Stimulated activated CD8-positive, alpha-beta memory T cell treated with anti-CD3 and anti-CD28 coated beads, Interleukin-15, amount 100 ng/mL, for 48 hours (primary cell): ENCODE measurements around the gene MBLAC1.
"Not testable (repeated sequence)": the region's sequence is repeated elsewhere in the genome, so short reads cannot be mapped to it uniquely, and the experiment has no call there.

Experiments used
- DNase-seq, 2 donors: peaks; one replicate each; pipeline ENCODE4 v3.0.0-alpha.2; 2020; ENCODE audit warnings: low read depth in 2 of 2

Gene MBLAC1

GRCh38 chr7:100124301-100125230, 2.2 kb upstream of the MBLAC1 start:
- no peak for DNase-seq

GRCh38 chr7:100126239-100126930, 382 bp upstream of the MBLAC1 start:
- DNase-seq, result no peak

- DNase-seq, result no peak
Observed at GRCh38 chr7:100127866-100128636, 1.3 kb downstream of the MBLAC1 start.

GRCh38 chr7:100128637-100128963, 1.8 kb downstream of the MBLAC1 start:
- no peak for DNase-seq

- not testable (repeated sequence) for DNase-seq
Observed at GRCh38 chr7:100130220-100130607, 3.4 kb downstream of the MBLAC1 start.

GRCh38 chr7:100130608-100131453, 4.1 kb downstream of the MBLAC1 start:
- peak; percentile 66 to 67 for DNase-seq

GRCh38 chr7:100132126-100132525, 5.4 kb downstream of the MBLAC1 start:
- DNase-seq, result no peak

- DNase-seq, result peak in 1 of 2 donors; percentile 39
Observed at GRCh38 chr7:100132697-100133151, 6.0 kb downstream of the MBLAC1 start.

- DNase-seq, result no peak
Observed at GRCh38 chr7:100137851-100138760, 11.3 kb downstream of the MBLAC1 start.

- no peak for DNase-seq
Observed at GRCh38 chr7:100141555-100141949, 14.8 kb downstream of the MBLAC1 start.

- DNase-seq, result no peak
Observed at GRCh38 chr7:100142461-100142860, 15.7 kb downstream of the MBLAC1 start.

GRCh38 chr7:100146350-100146749, 19.6 kb downstream of the MBLAC1 start:
- not testable (repeated sequence) for DNase-seq

- no peak for DNase-seq
Observed at GRCh38 chr7:100147278-100147677, 20.5 kb downstream of the MBLAC1 start.

- no peak for DNase-seq
Observed at GRCh38 chr7:100148225-100148558, 21.4 kb downstream of the MBLAC1 start.

GRCh38 chr7:100148559-100149328, 22.0 kb downstream of the MBLAC1 start, which contains the start of gene LAMTOR4:
TSS of gene LAMTOR4 (plus strand) at chr7:100148918. CDS start at chr7:100148973, 55 bp downstream.
- DNase-seq, result peak; percentile 98 to 99

- no peak for DNase-seq
Observed at GRCh38 chr7:100152404-100152803, 25.6 kb downstream of the MBLAC1 start.

GRCh38 chr7:100152937-100153666, 26.3 kb downstream of the MBLAC1 start:
- no peak for DNase-seq

- DNase-seq, result no peak
Observed at GRCh38 chr7:100153708-100154535, 27.2 kb downstream of the MBLAC1 start.
